Posterior cingulate gyrus (tissue), 11 donors: ENCODE measurements around the gene AMPH.
"Not testable (repeated sequence)": the region's sequence is repeated elsewhere in the genome, so short reads cannot be mapped to it uniquely, and the experiment has no call there.

Source experiments
- DNase-seq, 10 donors: peaks; one replicate each; pipeline versions ENCODE4 v3.0.0 to v3.0.0-alpha.2; 2020 to 2021; ENCODE audit warnings: mixed read lengths in 3 of 10
- intact Hi-C: fragments of 100-400 bp; cut with DNase I; formaldehyde crosslinking; loops from one replicate; pipeline ENCODE4 v1.15.1; 2023

AMPH gene

GRCh38 chr7:38413784-38414183 is 217.4 kb downstream of the AMPH start:
- no peak for DNase-seq
- intact Hi-C loops, result no loop called here

- intact Hi-C loops, result no loop called here
- no peak for DNase-seq
Measured at GRCh38 chr7:38411404-38411803, 219.8 kb downstream of the AMPH start.

GRCh38 chr7:38410056-38410455 is 221.1 kb downstream of the AMPH start:
- intact Hi-C loops, result no loop called here

GRCh38 chr7:38409531-38409930 is 221.6 kb downstream of the AMPH start:
- no peak for DNase-seq
- intact Hi-C loops, result no loop called here

More at GRCh38 chr7:38410056-38410455, 221.1 kb downstream of the AMPH start:
- no peak for DNase-seq

- peak in 7 of 10 donors; percentile 41 to 93 (median 48) for DNase-seq
- intact Hi-C loops, result no loop called here
Measured at GRCh38 chr7:38398725-38399321, 232.3 kb downstream of the AMPH start.

GRCh38 chr7:38396852-38397251 is 234.3 kb downstream of the AMPH start:
- no peak for DNase-seq
- intact Hi-C loops, result no loop called here

GRCh38 chr7:38395921-38396552 is 235.1 kb downstream of the AMPH start:
- intact Hi-C loops, DNase-seq: not testable (repeated sequence)

- no peak for DNase-seq
- intact Hi-C loops, result no loop called here
Measured at GRCh38 chr7:38394660-38395059, 236.5 kb downstream of the AMPH start.

GRCh38 chr7:38393874-38394273 is 237.3 kb downstream of the AMPH start:
- DNase-seq, result peak in 1 of 10 donors; percentile 39
- intact Hi-C loops, result no loop called here

- intact Hi-C loops, result no loop called here
- DNase-seq, result peak in 1 of 10 donors; percentile 60
Measured at GRCh38 chr7:38391751-38392150, 239.4 kb downstream of the AMPH start.

- no peak for DNase-seq
- intact Hi-C loops, result no loop called here
Measured at GRCh38 chr7:38385682-38386081, 245.5 kb downstream of the AMPH start.

- intact Hi-C loops, result no loop called here
- DNase-seq, result peak in 2 of 10 donors; percentile 22 to 73
Measured at GRCh38 chr7:38383281-38383680, 247.9 kb downstream of the AMPH start.

- intact Hi-C loops, result no loop called here
- no peak for DNase-seq
Measured at GRCh38 chr7:38382684-38383083, 248.5 kb downstream of the AMPH start.

GRCh38 chr7:38375453-38375852 is 255.7 kb downstream of the AMPH start:
- intact Hi-C loops, result loop anchor here (10.0 kb wide), 1 partner anchor 471 kb away; no protein-coding TSS in a partner anchor
- peak in 1 of 10 donors; percentile 54 for DNase-seq

- DNase-seq, result peak in 1 of 10 donors; percentile 34
- intact Hi-C loops, result loop anchor here (5.0 to 10.0 kb wide), 2 partner anchors 267 to 470 kb away; no protein-coding TSS in a partner anchor
Measured at GRCh38 chr7:38374507-38374906, 256.7 kb downstream of the AMPH start.

- intact Hi-C loops, result loop anchor here (5.0 to 10.0 kb wide), 2 partner anchors 266 to 468 kb away; no protein-coding TSS in a partner anchor
- peak in 1 of 10 donors; percentile 42 for DNase-seq
Measured at GRCh38 chr7:38373155-38373554, 258.0 kb downstream of the AMPH start.

GRCh38 chr7:38372290-38372689 is 258.9 kb downstream of the AMPH start:
- peak in 1 of 10 donors; percentile 50 for DNase-seq
- intact Hi-C loops, result loop anchor here (5.0 to 10.0 kb wide), 2 partner anchors 265 to 467 kb away; no protein-coding TSS in a partner anchor

GRCh38 chr7:38369816-38370493 is 261.2 kb downstream of the AMPH start:
- peak; percentile 75 to 98 (median 90) for DNase-seq
- intact Hi-C loops, result loop anchor here (5.0 to 10.0 kb wide), 2 partner anchors 263 to 465 kb away; no protein-coding TSS in a partner anchor

- intact Hi-C loops, result no loop called here
- DNase-seq, result peak in 9 of 10 donors; percentile 44 to 92 (median 50)
Measured at GRCh38 chr7:38368191-38368605, 263.0 kb downstream of the AMPH start.

GRCh38 chr7:38367301-38367890 is 263.8 kb downstream of the AMPH start:
- intact Hi-C loops, result no loop called here
- no peak for DNase-seq

- DNase-seq, result peak in 1 of 10 donors; percentile 69
- intact Hi-C loops, result not testable (repeated sequence)
Measured at GRCh38 chr7:38363379-38363778, 267.8 kb downstream of the AMPH start.
